Lower leg skin (tissue), 4 donors: Measurements from ENCODE around the gene CNNM2. TPM values are rescaled to one million over a fixed set of nuclear protein-coding genes. Genes with fewer than 3 reads are reported as not detected.
A peak's percentile ranks its signal among the peaks of the same experiment; 100 is the strongest.
"Not testable (repeated sequence)": the region's sequence is repeated elsewhere in the genome, so short reads cannot be mapped to it uniquely, and the experiment has no call there.

Source experiments
- DNase-seq, 2 donors: peaks; one replicate each; pipeline ENCODE4 v3.0.0-alpha.2; 2019; ENCODE audit warnings: low spot score in 2 of 2
- H3K4me3 ChIP-seq: fragments of 200-600 bp; sonication (generic); 2 replicates; pipeline ENCODE4 v1.5.1; 2017; ENCODE audit warnings: mild to moderate bottlenecking, low read depth; ENCODE audit not compliant: poor library complexity, severe bottlenecking
- POLR2A ChIP-seq, 2 donors: fragments of 450-650 bp; IDR thresholded peaks; one replicate each; pipeline ENCODE4 v1.6.1; 2016 to 2017; ENCODE audit warnings: antibody characterized with exemption in 2 of 2, mild to moderate bottlenecking in 1 of 2, moderate library complexity in 1 of 2
- WGBS, 2 donors: methylation state at CpG; one replicate each; pipeline ENCODE4 v1.1.5; 2018; 5-methylcytosine and 5-hydroxymethylcytosine counted together
- intact Hi-C: fragments of 100-400 bp; cut with DNase I; formaldehyde crosslinking; loops from one replicate; pipeline ENCODE4 v1.15.0; 2023; ENCODE audit warnings: low total_unique reads
- total RNA-seq, 4 donors: library from RNA; depleted of rRNA; stranded (reverse); fragments of >200 nt; gene quantifications; one replicate each; pipeline ENCODE4 v1.1.0, GENCODE V29; 2016
- TF ChIP-seq, protein P1 (sequence below), 3 donors: fragments of 450-650 bp; IDR thresholded peaks; one replicate each; pipeline ENCODE4 v1.5.1; 2016; ENCODE audit warnings: antibody characterized with exemption in 3 of 3, mild to moderate bottlenecking in 3 of 3, moderate library complexity in 2 of 3

The CNNM2 gene
- total RNA-seq, 4 donors from 2014 or later = 9.6 to 21.9 (median 14.5) TPM

GRCh38 chr10:102970562-102971340 lies 52.7 kb downstream of the CNNM2 start:
- no peak for DNase-seq
- H3K4me3 ChIP-seq = no peak overlapping the region
- 87 to 96% methylated on average over 1 of the region's 1 CpG for WGBS, 2 donors
- TF ChIP-seq POLR2A (IDR thresholded peaks at IDR 0.05) = no peak
- TF ChIP-seq, protein P1, sequence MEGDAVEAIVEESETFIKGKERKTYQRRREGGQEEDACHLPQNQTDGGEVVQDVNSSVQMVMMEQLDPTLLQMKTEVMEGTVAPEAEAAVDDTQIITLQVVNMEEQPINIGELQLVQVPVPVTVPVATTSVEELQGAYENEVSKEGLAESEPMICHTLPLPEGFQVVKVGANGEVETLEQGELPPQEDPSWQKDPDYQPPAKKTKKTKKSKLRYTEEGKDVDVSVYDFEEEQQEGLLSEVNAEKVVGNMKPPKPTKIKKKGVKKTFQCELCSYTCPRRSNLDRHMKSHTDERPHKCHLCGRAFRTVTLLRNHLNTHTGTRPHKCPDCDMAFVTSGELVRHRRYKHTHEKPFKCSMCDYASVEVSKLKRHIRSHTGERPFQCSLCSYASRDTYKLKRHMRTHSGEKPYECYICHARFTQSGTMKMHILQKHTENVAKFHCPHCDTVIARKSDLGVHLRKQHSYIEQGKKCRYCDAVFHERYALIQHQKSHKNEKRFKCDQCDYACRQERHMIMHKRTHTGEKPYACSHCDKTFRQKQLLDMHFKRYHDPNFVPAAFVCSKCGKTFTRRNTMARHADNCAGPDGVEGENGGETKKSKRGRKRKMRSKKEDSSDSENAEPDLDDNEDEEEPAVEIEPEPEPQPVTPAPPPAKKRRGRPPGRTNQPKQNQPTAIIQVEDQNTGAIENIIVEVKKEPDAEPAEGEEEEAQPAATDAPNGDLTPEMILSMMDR (IDR thresholded peaks at IDR 0.05) = no peak
- intact Hi-C loops = no loop called here

DNA sequence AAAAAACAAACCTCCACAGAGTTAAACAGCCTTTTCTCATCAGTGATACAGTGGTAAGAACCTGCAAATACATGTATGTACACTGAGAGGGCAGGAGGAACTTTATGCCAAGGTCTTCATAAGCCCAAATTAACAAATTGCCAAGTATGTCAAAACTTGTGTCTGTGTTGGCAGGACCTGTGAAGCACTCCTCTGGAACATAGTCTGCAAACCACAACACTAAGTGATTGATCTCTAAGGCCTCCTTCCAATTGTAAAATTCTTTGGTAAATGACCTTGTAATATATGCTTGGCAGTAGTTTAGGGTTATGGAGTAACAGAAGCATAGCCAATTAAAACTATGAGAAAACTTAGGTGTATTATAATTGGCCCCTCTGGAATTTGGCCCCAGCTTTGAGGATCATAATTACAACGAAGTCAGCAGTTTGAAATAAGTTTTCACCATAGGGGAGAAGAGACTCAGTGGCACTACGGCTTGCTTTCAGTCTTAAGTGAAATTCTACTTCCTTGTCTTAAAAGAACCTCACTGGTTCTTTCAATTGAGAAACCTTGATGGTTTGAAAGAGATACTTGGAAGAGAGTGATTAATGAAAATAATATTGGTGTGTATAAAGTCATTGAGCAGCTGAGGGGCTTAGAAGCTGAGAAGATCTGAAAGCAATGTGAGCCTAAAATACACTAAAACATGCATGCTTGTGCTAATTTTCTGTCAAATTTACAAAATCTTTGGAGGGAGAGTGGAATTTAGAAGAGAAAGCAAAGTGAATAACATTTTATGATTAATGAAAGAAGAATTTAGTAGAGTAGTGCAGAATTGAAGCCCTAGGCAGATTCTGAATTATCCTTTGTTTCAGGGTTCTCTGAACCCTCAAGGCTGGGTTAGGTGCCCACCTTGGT lies 57.6 kb downstream of the CNNM2 start:
- WGBS, 2 donors = 23 to 27% methylated on average over 2 of the region's 2 CpGs
- intact Hi-C loops = no loop called here
- no peak for DNase-seq
- TF ChIP-seq POLR2A (IDR thresholded peaks at IDR 0.05) = no peak
- TF ChIP-seq, protein P1 (IDR thresholded peaks at IDR 0.05) = no peak
- no peak overlapping the region for H3K4me3 ChIP-seq

DNA sequence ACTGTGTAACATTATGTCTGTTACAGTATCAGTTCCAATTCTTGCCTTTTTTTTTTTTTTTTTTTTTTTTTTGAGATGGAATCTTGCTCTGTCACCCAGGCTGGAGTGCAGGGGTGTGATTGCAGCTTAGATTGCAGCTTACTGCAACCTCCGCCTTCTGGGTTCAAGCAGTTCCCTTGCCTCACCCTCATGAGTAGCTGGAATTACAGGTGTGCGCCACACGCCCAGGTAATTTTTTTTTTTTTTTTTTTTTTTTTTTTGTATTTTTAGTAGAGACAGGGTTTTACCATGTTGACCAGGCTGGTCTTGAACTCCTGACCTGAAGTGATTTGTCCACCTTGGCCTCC lies 58.3 kb downstream of the CNNM2 start:
- intact Hi-C loops = not testable (repeated sequence)

DNA sequence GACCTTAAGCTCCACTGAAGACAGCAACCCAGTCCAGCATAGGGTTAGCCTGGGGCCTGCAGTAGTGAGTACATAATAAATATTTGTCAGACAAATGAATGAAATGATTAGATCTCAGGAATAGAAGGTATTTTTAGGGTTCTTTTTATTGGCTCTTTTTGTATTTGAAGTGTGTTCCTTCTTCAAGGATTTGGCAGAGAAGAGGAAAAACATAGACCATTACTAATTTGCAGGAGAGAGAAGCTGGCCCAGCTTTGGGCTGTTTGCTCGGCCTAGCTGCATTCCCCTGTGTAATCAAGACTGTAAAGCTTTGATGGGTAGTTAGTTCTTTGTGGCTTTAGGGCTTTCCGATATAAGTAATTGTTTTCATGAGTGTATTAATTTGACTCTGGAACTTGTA lies 64.2 kb downstream of the CNNM2 start:
- 54 to 63% methylated on average over 2 of the region's 2 CpGs for WGBS, 2 donors
- TF ChIP-seq, protein P1 (IDR thresholded peaks at IDR 0.05) = no peak
- no peak for TF ChIP-seq POLR2A (IDR thresholded peaks at IDR 0.05)
- no peak for DNase-seq
- H3K4me3 ChIP-seq = no peak overlapping the region
- intact Hi-C loops = no loop called here

More for the DNA sequence above, 58.3 kb downstream of the CNNM2 start:
- H3K4me3 ChIP-seq, DNase-seq: not testable (repeated sequence)
- 73 to 78% methylated on average over 3 of the region's 3 CpGs for WGBS, 2 donors

GRCh38 chr10:102984086-102984485 lies 66.0 kb downstream of the CNNM2 start:
- TF ChIP-seq, protein P1 (IDR thresholded peaks at IDR 0.05) = no peak
- no peak for TF ChIP-seq POLR2A (IDR thresholded peaks at IDR 0.05)
- no peak for DNase-seq
- intact Hi-C loops = no loop called here
- no peak overlapping the region for H3K4me3 ChIP-seq
- WGBS, 2 donors = 87 to 91% methylated on average over 1 of the region's 1 CpG

- peak in 1 of 2 donors; percentile 17 for DNase-seq
- 23 to 55% methylated on average over 1 of the region's 1 CpG for WGBS, 2 donors
- H3K4me3 ChIP-seq = no peak overlapping the region
- TF ChIP-seq, protein P1 (IDR thresholded peaks at IDR 0.05) = no peak
- TF ChIP-seq POLR2A (IDR thresholded peaks at IDR 0.05) = no peak
- intact Hi-C loops = no loop called here
Measured at GRCh38 chr10:102985811-102986210, 67.7 kb downstream of the CNNM2 start.
